Measurements from ENCODE around the gene INPP5A. TPM values are rescaled to one million over a fixed set of nuclear protein-coding genes. Genes with fewer than 3 reads are reported as not detected.

The INPP5A gene
- total and polyA plus RNA-seq, 4 donors, result 34.7 to 43.5 (median 41.2) TPM

DNA sequence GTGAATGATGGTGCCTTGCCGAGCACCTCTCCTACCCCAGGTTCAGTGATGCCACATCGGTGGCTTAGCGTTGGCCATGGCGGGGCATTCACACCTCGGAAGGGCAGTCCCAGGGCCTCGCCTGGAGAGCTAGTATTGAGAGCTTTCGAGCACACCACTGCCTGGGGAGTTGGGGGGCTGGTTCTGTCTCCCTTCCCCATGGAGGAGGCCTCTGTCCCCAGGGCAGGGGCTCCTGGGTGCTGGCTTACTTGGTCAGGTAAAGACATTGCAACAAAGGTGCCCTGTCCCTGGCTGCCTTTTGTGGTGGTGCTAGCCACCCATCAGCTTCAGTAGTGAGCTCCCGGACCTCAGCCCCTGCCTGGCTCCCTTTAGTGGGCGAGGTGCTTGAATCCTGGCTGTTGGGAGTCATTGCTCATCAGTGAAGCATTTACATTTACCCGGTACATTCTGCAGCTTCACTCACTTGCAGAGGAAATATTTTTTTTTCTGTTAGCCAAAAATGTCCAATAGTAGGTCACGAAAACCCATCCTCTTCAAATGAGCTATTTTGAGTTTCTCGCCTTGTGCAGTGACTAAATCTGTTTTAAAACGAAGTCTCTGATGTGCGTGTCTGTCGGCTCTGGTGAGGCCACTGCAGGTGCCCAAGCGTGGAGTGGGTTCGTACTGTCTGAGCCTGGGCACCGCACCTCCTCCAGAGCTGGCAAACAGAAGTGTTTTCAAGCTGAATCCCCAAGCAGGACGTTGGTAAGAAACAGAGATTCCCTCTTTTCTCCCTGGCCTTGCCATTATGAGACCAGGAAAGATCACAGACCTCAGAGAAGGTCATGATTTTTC, 95.5 kb downstream of the INPP5A start:
- Histone ChIP-seq H3K9me3 (ENCODE audit: control insufficient read depth, insufficient read depth, low read length) (no peaks in the 10 kb centered on the region), H3K27me3 (ENCODE audit: control insufficient read depth, insufficient read depth, low read length) (no peaks in the 10 kb centered on the region), H3K4me1 (ENCODE audit: control insufficient read depth, insufficient read depth, low read length) (peaks cover 55% of the 10 kb centered on the region), H3K36me3 (ENCODE audit: control insufficient read depth, insufficient read depth, low read length) (peaks cover 6% of the 10 kb centered on the region), H3K4me3 (ENCODE audit: low read depth, low read length) (no peak overlapping the region), H3K27ac (ENCODE audit: low read depth, low read length) (no peak overlapping the region)
- DNase-seq (ENCODE audit: low read depth in 4 of 6, low spot score in 6 of 6), result no peak
- 83% methylated on average over 12 of the region's 19 CpGs for WGBS (ENCODE audit: insufficient coverage)

DNA sequence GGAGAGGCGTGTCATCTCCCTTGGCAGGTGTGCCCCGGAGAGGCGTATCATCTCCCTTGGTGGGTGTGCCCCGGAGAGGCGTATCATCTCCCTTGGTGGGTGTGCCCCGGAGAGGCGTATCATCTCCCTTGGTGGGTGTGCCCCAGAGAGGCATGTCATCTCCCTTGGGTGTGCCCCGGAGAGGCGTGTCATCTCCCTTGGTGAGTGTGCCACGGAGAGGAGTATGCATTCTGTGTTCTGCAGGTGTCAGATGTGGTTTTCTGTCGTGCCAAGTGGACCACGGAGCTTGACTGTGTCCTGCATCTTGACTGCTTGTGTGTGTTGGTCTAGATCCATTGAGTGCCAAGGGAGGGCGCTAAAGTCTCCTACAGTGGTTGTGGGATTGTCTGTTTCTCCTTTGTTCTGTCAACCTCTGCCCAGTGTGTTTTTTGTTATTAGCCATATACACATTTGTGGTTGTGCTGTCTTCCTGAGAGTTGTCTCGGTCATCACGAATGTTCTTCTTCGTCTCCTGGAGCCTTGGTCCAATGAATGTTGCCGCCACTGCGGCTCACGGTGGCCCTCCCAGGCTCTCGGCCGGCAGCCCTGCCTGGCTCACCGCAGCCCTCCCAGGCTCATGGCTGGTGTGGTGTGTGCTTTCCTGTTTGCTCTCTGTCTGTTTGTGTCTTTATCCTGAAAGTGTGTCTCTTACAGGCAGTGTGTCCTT, 96.8 kb downstream of the INPP5A start:
- DNase-seq (ENCODE audit: low read depth in 4 of 6, low spot score in 6 of 6), result no peak
- Histone ChIP-seq H3K36me3 (ENCODE audit: control insufficient read depth, insufficient read depth, low read length) (peaks cover 6% of the 10 kb centered on the region), H3K9me3 (ENCODE audit: control insufficient read depth, insufficient read depth, low read length) (no peaks in the 10 kb centered on the region), H3K27me3 (ENCODE audit: control insufficient read depth, insufficient read depth, low read length) (no peaks in the 10 kb centered on the region), H3K4me3 (ENCODE audit: low read depth, low read length) (no peak overlapping the region), H3K4me1 (ENCODE audit: control insufficient read depth, insufficient read depth, low read length) (peaks cover 48% of the 10 kb centered on the region), H3K27ac (ENCODE audit: low read depth, low read length) (no peak overlapping the region)
- WGBS (ENCODE audit: insufficient coverage), result 90% methylated on average over 15 of the region's 22 CpGs

DNA sequence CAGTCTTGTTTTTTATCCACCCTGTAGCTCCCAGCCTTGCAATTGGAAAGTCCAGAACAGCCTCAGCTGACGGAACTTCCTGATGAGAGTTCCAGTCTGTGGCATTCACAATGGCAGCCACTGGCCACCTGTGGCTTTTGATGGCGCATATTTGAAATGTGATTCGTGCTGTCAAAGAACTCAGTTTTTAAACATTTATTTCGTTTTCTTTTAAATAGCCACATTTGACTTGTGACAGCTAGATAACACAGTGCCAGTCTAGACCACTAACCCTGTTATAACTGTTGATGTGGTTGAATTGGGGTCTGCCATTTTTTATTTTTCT, 97.3 kb downstream of the INPP5A start:
- WGBS (ENCODE audit: insufficient coverage), result 100% methylated on average over 2 of the region's 4 CpGs
- Histone ChIP-seq H3K27me3 (ENCODE audit: control insufficient read depth, insufficient read depth, low read length) (no peaks in the 10 kb centered on the region), H3K27ac (ENCODE audit: low read depth, low read length) (no peak overlapping the region), H3K36me3 (ENCODE audit: control insufficient read depth, insufficient read depth, low read length) (peaks cover 6% of the 10 kb centered on the region), H3K4me3 (ENCODE audit: low read depth, low read length) (no peak overlapping the region), H3K4me1 (ENCODE audit: control insufficient read depth, insufficient read depth, low read length) (peaks cover 43% of the 10 kb centered on the region), H3K9me3 (ENCODE audit: control insufficient read depth, insufficient read depth, low read length) (no peaks in the 10 kb centered on the region)
- DNase-seq (ENCODE audit: low read depth in 4 of 6, low spot score in 6 of 6), result no peak

DNA sequence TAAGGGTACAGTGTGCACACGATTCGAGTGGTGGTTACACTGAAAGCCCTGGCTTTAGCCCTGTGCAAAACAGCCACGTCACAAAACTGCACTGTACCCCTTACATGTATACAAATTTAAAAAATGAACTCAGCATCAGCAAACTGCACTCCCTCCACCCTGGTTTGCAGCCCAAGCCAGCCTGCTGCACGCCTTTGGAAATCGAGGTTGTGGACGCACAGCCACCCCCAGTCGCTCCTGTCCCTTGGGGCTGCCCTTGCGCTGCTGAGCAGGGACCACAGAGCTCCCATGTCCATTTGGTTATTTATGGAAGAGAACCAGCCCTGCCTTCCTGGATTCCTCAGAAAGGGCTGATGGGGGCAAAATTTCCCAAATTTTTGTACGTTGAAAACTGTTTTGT, 98.8 kb downstream of the INPP5A start:
- Histone ChIP-seq H3K27me3 (ENCODE audit: control insufficient read depth, insufficient read depth, low read length) (no peaks in the 10 kb centered on the region), H3K27ac (ENCODE audit: low read depth, low read length) (no peak overlapping the region), H3K9me3 (ENCODE audit: control insufficient read depth, insufficient read depth, low read length) (no peaks in the 10 kb centered on the region), H3K4me1 (ENCODE audit: control insufficient read depth, insufficient read depth, low read length) (peaks cover 36% of the 10 kb centered on the region), H3K36me3 (ENCODE audit: control insufficient read depth, insufficient read depth, low read length) (peaks cover 3% of the 10 kb centered on the region), H3K4me3 (ENCODE audit: low read depth, low read length) (no peak overlapping the region)
- no peak for DNase-seq (ENCODE audit: low read depth in 4 of 6, low spot score in 6 of 6)
- 97% methylated on average over 7 of the region's 9 CpGs for WGBS (ENCODE audit: insufficient coverage)

DNA sequence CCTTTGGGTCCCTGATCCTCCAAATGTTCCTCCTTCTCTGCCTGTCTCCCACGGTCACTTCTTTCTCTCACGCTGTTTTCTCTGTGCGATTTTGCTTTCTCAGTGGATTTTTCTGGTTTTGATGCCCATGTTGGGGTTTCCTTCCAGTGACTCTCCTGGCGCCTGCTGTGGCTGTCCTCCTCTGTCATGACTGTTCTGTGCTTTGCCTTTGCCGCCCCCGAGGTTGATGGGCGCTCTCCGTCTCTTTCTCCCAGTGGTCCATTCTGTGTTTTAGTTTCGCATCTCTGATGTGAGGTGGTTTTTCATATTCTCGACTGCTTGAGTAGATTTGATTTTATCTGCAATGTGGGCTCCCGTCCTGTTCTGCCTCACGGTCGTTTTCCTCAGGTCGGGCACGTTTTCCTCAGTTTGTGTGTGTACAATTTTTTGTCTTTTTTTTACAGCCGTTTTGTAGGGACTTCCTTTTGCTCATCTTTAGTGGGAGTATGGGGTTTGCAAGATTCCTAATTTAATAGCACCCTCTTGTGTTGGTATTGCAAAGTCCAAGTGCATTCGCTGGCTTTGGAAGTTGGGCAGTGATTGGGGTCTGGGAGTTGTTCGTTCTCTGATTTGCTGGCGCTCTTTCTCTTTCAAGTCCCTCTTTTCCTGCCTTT, 100.0 kb downstream of the INPP5A start:
- Histone ChIP-seq H3K27ac (ENCODE audit: low read depth, low read length) (no peak overlapping the region), H3K4me3 (ENCODE audit: low read depth, low read length) (no peak overlapping the region)
- DNase-seq (ENCODE audit: low read depth in 4 of 6, low spot score in 6 of 6), result peak; percentile 66 to 95 (median 68)

DNA sequence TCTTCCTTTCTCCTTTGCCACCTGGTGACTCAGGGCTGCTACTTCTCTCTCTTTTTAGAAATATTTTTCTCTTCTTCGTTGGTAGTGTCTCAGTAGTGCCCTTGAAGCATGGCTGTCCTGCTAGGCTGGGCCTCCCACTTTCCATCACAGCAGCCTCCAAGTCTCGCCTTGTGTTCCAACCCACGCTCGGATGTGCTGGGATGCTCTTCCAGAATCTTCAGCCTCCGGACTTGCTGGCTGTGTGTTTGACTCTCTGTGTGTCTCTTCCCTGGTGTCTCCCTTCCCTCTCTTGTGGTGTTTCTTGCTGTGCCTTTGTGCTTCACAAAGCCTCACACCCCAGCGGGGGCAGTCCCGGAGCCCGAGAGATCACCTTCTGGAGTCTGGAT, 100.5 kb downstream of the INPP5A start:
- Histone ChIP-seq H3K27ac (ENCODE audit: low read depth, low read length) (no peak overlapping the region), H3K27me3 (ENCODE audit: control insufficient read depth, insufficient read depth, low read length) (no peaks in the 10 kb centered on the region), H3K4me1 (ENCODE audit: control insufficient read depth, insufficient read depth, low read length) (peaks cover 19% of the 10 kb centered on the region), H3K9me3 (ENCODE audit: control insufficient read depth, insufficient read depth, low read length) (no peaks in the 10 kb centered on the region), H3K4me3 (ENCODE audit: low read depth, low read length) (no peak overlapping the region), H3K36me3 (ENCODE audit: control insufficient read depth, insufficient read depth, low read length) (peaks cover 9% of the 10 kb centered on the region)
- 72% methylated on average over 5 of the region's 8 CpGs for WGBS (ENCODE audit: insufficient coverage)
- no peak for DNase-seq (ENCODE audit: low read depth in 4 of 6, low spot score in 6 of 6)

More for the DNA sequence above, 100.0 kb downstream of the INPP5A start:
- Histone ChIP-seq H3K4me1 (ENCODE audit: control insufficient read depth, insufficient read depth, low read length) (peaks cover 24% of the 10 kb centered on the region), H3K27me3 (ENCODE audit: control insufficient read depth, insufficient read depth, low read length) (no peaks in the 10 kb centered on the region), H3K9me3 (ENCODE audit: control insufficient read depth, insufficient read depth, low read length) (no peaks in the 10 kb centered on the region), H3K36me3 (ENCODE audit: control insufficient read depth, insufficient read depth, low read length) (peaks cover 9% of the 10 kb centered on the region)
- 39% methylated on average over 8 of the region's 19 CpGs for WGBS (ENCODE audit: insufficient coverage)

DNA sequence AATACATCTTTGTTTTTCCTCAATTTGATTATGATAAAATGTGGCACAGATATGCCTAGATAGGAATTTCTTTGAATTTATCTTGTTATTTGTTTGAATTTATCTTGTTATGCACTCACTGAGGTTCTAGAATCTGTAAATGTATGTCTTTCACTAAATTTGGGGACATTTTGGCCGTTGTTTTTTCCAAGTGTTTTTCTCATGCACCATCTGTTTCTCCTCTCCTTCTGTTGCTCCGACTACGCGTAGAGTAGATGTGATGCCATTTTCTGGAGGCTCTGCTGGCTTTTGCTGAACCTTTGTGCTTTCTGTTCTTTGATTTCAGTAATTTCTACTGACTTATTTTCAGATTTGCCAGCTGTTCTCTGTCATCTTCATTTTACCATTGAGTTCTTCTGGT, 101.9 kb downstream of the INPP5A start:
- WGBS (ENCODE audit: insufficient coverage), result 100% methylated on average over 1 of the region's 4 CpGs
- Histone ChIP-seq H3K27ac (ENCODE audit: low read depth, low read length) (no peak overlapping the region), H3K9me3 (ENCODE audit: control insufficient read depth, insufficient read depth, low read length) (no peaks in the 10 kb centered on the region), H3K36me3 (ENCODE audit: control insufficient read depth, insufficient read depth, low read length) (peaks cover 14% of the 10 kb centered on the region), H3K4me1 (ENCODE audit: control insufficient read depth, insufficient read depth, low read length) (peaks cover 17% of the 10 kb centered on the region), H3K27me3 (ENCODE audit: control insufficient read depth, insufficient read depth, low read length) (no peaks in the 10 kb centered on the region), H3K4me3 (ENCODE audit: low read depth, low read length) (no peak overlapping the region)
- no peak for DNase-seq (ENCODE audit: low read depth in 4 of 6, low spot score in 6 of 6)

DNA sequence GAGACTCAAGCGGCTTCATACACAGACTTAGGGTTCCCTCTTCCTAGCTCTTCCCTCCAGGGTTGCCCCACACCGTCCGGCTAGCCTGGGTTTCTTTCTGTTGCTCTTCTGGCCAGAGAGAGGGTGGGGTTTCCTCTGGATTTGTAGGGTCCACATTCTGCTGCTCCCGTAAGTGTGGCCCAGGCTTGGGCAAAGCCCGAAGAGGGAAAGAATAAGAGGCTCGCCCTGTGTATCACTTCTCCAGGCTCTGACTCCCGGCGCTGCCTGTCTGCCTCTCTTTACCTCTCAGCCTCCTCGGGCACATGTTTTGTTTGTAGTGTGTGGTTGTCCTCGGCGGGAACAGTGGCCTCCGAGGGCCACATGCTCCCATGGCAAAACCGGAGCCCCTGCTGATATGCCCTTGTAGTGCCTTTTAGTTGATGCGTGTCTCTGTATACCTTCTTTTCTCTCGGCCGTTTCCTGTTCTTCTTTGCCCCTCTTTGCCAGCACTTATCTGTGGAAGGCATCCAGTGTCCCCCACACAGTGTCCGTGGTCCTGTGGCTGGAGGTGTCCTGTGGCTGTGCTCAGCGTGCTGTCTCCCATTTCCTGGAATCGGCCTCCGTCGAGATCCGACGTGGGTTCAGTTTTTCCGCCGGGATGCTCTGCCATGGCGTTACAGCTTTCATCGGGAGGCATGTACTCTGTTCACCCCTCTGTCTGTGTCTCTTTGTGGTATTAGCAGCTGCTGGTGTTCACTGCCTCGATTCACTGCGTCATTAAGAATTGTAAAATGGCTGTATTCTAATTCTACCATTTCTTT, 102.9 kb downstream of the INPP5A start:
- DNase-seq (ENCODE audit: low read depth in 4 of 6, low spot score in 6 of 6), result no peak
- Histone ChIP-seq H3K27me3 (ENCODE audit: control insufficient read depth, insufficient read depth, low read length) (no peaks in the 10 kb centered on the region), H3K27ac (ENCODE audit: low read depth, low read length) (no peak overlapping the region), H3K4me3 (ENCODE audit: low read depth, low read length) (no peak overlapping the region), H3K4me1 (ENCODE audit: control insufficient read depth, insufficient read depth, low read length) (peaks cover 18% of the 10 kb centered on the region), H3K9me3 (ENCODE audit: control insufficient read depth, insufficient read depth, low read length) (no peaks in the 10 kb centered on the region), H3K36me3 (ENCODE audit: control insufficient read depth, insufficient read depth, low read length) (peaks cover 15% of the 10 kb centered on the region)
- WGBS (ENCODE audit: insufficient coverage), result 91% methylated on average over 19 of the region's 29 CpGs

DNA sequence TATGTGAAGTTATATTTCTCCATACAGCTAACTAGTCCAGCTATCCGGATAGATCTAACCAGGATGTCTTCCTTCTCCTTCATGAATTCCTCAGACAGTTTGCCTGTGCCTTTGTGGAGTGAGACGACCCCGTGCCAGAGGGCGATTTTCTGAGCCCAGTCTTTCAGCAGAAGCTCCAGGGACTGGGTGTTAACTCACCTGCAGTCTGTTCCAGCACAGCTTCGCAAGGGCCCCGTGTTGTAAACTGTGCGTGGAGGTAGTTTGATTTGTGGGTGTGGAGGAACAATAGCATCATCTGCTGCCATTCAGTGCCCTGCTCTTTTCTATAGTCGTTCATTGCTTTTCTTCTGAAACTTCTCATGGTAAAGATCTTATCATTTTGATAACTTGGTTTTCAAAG, 103.8 kb downstream of the INPP5A start:
- Histone ChIP-seq H3K9me3 (ENCODE audit: control insufficient read depth, insufficient read depth, low read length) (no peaks in the 10 kb centered on the region), H3K4me1 (ENCODE audit: control insufficient read depth, insufficient read depth, low read length) (peaks cover 18% of the 10 kb centered on the region), H3K27ac (ENCODE audit: low read depth, low read length) (no peak overlapping the region), H3K36me3 (ENCODE audit: control insufficient read depth, insufficient read depth, low read length) (peaks cover 24% of the 10 kb centered on the region), H3K4me3 (ENCODE audit: low read depth, low read length) (no peak overlapping the region), H3K27me3 (ENCODE audit: control insufficient read depth, insufficient read depth, low read length) (no peaks in the 10 kb centered on the region)
- DNase-seq (ENCODE audit: low read depth in 4 of 6, low spot score in 6 of 6), result no peak
- 87% methylated on average over 6 of the region's 8 CpGs for WGBS (ENCODE audit: insufficient coverage)
